Common myeloid progenitor, CD34-positive (primary cell): ENCODE results near the gene UQCRH.
A peak's percentile ranks its signal among the peaks of the same experiment; 100 is the strongest.

Source experiments
- CTCF ChIA-PET: fragments of 350-600 bp; sonication (Branson Sonifier 250); formaldehyde crosslinking; loops from one replicate; lab custom pipeline; 2021; ENCODE audit warnings: antibody characterized with exemption; lab: Charles Lee
- POLR2A ChIA-PET: fragments of 350-600 bp; sonication (Branson Sonifier 250); formaldehyde crosslinking; loops from one replicate; lab custom pipeline; 2021; ENCODE audit warnings: antibody characterized with exemption; lab: Charles Lee
- DNase-seq, 3 donors: peaks; one replicate each; pipeline versions ENCODE4 v3.0.0 to v3.0.0-alpha.2; 2013
- H3K27ac ChIP-seq, 2 experiments: 1 replicate in 1 of 2; 2 replicates in 1 of 2; pipeline ENCODE4 v1.7.0; 2013; ENCODE audit warnings: inconsistent platforms in 2 of 2, low read length in 2 of 2, mild to moderate bottlenecking in 2 of 2, low read depth in 1 of 2, moderate library complexity in 1 of 2; ENCODE audit not compliant: severe bottlenecking in 2 of 2, insufficient read depth in 1 of 2, poor library complexity in 1 of 2
- H3K27me3 ChIP-seq, 5 experiments: replicated peaks in 2 of 5; 1 replicate in 3 of 5; 2 replicates in 2 of 5; pipeline versions ENCODE4 v1.6.1 to v1.7.0; 2013; ENCODE audit warnings: low read length in 4 of 5, mild to moderate bottlenecking in 2 of 5, moderate library complexity in 2 of 5, inconsistent platforms in 1 of 5; ENCODE audit not compliant: insufficient read depth in 5 of 5, control insufficient read depth in 4 of 5
- H3K36me3 ChIP-seq, 4 experiments: 1 replicate in 2 of 4; 2 replicates in 2 of 4; pipeline versions ENCODE4 v1.6.1 to v1.7.0; 2013; ENCODE audit warnings: low read length in 3 of 4, control low read depth in 1 of 4, mild to moderate bottlenecking in 1 of 4; ENCODE audit not compliant: control insufficient read depth in 4 of 4, insufficient read depth in 4 of 4
- H3K4me1 ChIP-seq, 4 experiments: 1 replicate in 3 of 4; 2 replicates in 1 of 4; pipeline versions ENCODE4 v1.6.1 to v1.7.1; 2013; ENCODE audit warnings: low read length in 3 of 4, mild to moderate bottlenecking in 3 of 4, control low read depth in 1 of 4, inconsistent platforms in 1 of 4, moderate library complexity in 1 of 4; ENCODE audit not compliant: control insufficient read depth in 4 of 4, insufficient read depth in 4 of 4; ENCODE audit errors: control extremely low read depth in 1 of 4
- H3K4me3 ChIP-seq, 7 experiments: 1 replicate in 4 of 7; 2 replicates in 3 of 7; pipeline versions ENCODE4 v1.5.1 to v1.7.0; 2013; ENCODE audit warnings: mild to moderate bottlenecking in 7 of 7, low read length in 6 of 7, moderate library complexity in 6 of 7, inconsistent platforms in 2 of 7, low read depth in 2 of 7, control low read depth in 1 of 7; ENCODE audit not compliant: insufficient read depth in 4 of 7, control insufficient read depth in 1 of 7; ENCODE audit errors: extremely low read depth in 1 of 7
- H3K9me3 ChIP-seq, 5 experiments: 1 replicate in 4 of 5; 2 replicates in 1 of 5; pipeline versions ENCODE4 v1.6.1 to v1.7.1; 2013; ENCODE audit warnings: low read length in 4 of 5, mild to moderate bottlenecking in 2 of 5, inconsistent platforms in 1 of 5, low read depth in 1 of 5, moderate library complexity in 1 of 5; ENCODE audit not compliant: control insufficient read depth in 4 of 5, insufficient read depth in 2 of 5; ENCODE audit errors: control extremely low read depth in 1 of 5
- WGBS: methylation state at CpG from one replicate; pipeline ENCODE4 v1.1.5; 2013; ENCODE audit not compliant: insufficient coverage; 5-methylcytosine and 5-hydroxymethylcytosine counted together

UQCRH gene

GRCh38 chr1:46284058-46284457 lies 19.4 kb upstream of the UQCRH start:
- Histone ChIP-seq H3K36me3 (peaks cover 15 to 77% (median 56%) of the 10 kb centered on the region in 4 experiments), H3K9me3 (no peaks in the 10 kb centered on the region), H3K27me3 (no peaks in the 10 kb centered on the region), H3K27ac (no peak overlapping the region), H3K4me1 (no peaks in the 10 kb centered on the region), H3K4me3 (no peak overlapping the region)
- 80% methylated on average over 1 of the region's 1 CpG for whole genome bisulfite sequencing
- ChIA-PET POLR2A (no interaction called here), CTCF (interaction anchor here (1.2 to 2.4 kb wide), 6 partner anchors 10 to 19 kb away, joined by 3 to 12 read pairs (median 6); partner anchors contain the start of genes LRRC41 and UQCRH)
- DNase-seq = no peak

- DNase-seq = no peak
- 86% methylated on average over 2 of the region's 3 CpGs for WGBS
- Histone ChIP-seq H3K4me3 (no peak overlapping the region), H3K27ac (no peak overlapping the region), H3K27me3 (no peaks in the 10 kb centered on the region), H3K36me3 (peaks cover 15 to 71% (median 54%) of the 10 kb centered on the region in 4 experiments), H3K9me3 (no peaks in the 10 kb centered on the region), H3K4me1 (no peaks in the 10 kb centered on the region)
- ChIA-PET CTCF (interaction anchor here (0.9 to 2.4 kb wide), 10 partner anchors 9 to 54 kb away, joined by 3 to 12 read pairs (median 4); partner anchors contain the start of genes LRRC41 and UQCRH), POLR2A (no interaction called here)
Observed at GRCh38 chr1:46284597-46285564, 18.6 kb upstream of the UQCRH start.

- no peak overlapping the region for H3K4me3 ChIP-seq
- POLR2A ChIA-PET = no interaction called here
- 96% methylated on average over 22 of the region's 27 CpGs for WGBS
- no peak overlapping the region for H3K27ac ChIP-seq
- H3K36me3 ChIP-seq = peaks cover 5 to 62% (median 49%) of the 10 kb centered on the region in 4 experiments
- CTCF ChIA-PET = interaction anchor here (1.3 to 2.4 kb wide), 5 partner anchors 9 to 47 kb away, joined by 3 to 12 read pairs (median 3); partner anchors contain the start of genes LRRC41 and UQCRH
- DNase-seq = no peak
- no peaks in the 10 kb centered on the region for H3K27me3 ChIP-seq
- H3K4me1 ChIP-seq = no peaks in the 10 kb centered on the region
- H3K9me3 ChIP-seq = no peaks in the 10 kb centered on the region
Observed at GRCh38 chr1:46285730-46286477, 17.6 kb upstream of the UQCRH start.

- POLR2A ChIA-PET = interaction anchor here (0.7 kb wide), 1 partner anchor 8 kb away, joined by 3 read pairs; no protein-coding TSS in a partner anchor
- H3K27ac ChIP-seq = peak overlapping the region in 1 of 2 experiments; percentile 0
Observed at GRCh38 chr1:46288485-46289133, 14.9 kb upstream of the UQCRH start.

GRCh38 chr1:46289134-46289494 lies 14.4 kb upstream of the UQCRH start:
- H3K36me3 ChIP-seq = peaks cover 7 to 57% (median 31%) of the 10 kb centered on the region in 4 experiments
- 100% methylated on average over 3 of the region's 5 CpGs for WGBS
- no peaks in the 10 kb centered on the region for H3K9me3 ChIP-seq
- H3K27ac ChIP-seq = no peak overlapping the region
- no peak overlapping the region for H3K4me3 ChIP-seq
- CTCF ChIA-PET = no interaction called here
- no peaks in the 10 kb centered on the region for H3K27me3 ChIP-seq
- POLR2A ChIA-PET = no interaction called here
- DNase-seq = no peak
- H3K4me1 ChIP-seq = no peaks in the 10 kb centered on the region

More at GRCh38 chr1:46288485-46289133, 14.9 kb upstream of the UQCRH start:
- Histone ChIP-seq H3K4me3 (no peak overlapping the region), H3K4me1 (no peaks in the 10 kb centered on the region), H3K36me3 (peaks cover 7 to 55% (median 35%) of the 10 kb centered on the region in 4 experiments), H3K9me3 (no peaks in the 10 kb centered on the region), H3K27me3 (no peaks in the 10 kb centered on the region)
- no peak for DNase-seq
- WGBS = no CpG with 5 or more reads among the region's 1 CpG
- CTCF ChIA-PET = no interaction called here

- no peaks in the 10 kb centered on the region for H3K4me1 ChIP-seq
- 100% methylated on average over 1 of the region's 4 CpGs for WGBS
- H3K4me3 ChIP-seq = no peak overlapping the region
- H3K27me3 ChIP-seq = no peaks in the 10 kb centered on the region
- H3K9me3 ChIP-seq = no peaks in the 10 kb centered on the region
- no peak overlapping the region for H3K27ac ChIP-seq
- ChIA-PET POLR2A (interaction anchor here (1.4 kb wide), 1 partner anchor 13 kb away, joined by 5 read pairs; the partner anchor contains the start of genes LRRC41 and UQCRH), CTCF (interaction anchor here (1.6 kb wide), 1 partner anchor 10 kb away, joined by 7 read pairs; no protein-coding TSS in a partner anchor)
- DNase-seq = no peak
- peaks cover 5 to 56% (median 29%) of the 10 kb centered on the region in 4 experiments for H3K36me3 ChIP-seq
Observed at GRCh38 chr1:46289976-46290375, 13.5 kb upstream of the UQCRH start.
